H9 (cell line): Measurements from ENCODE around the gene THAP3. TPM values are rescaled to one million over a fixed set of nuclear protein-coding genes. Genes with fewer than 3 reads are reported as not detected.

Source experiments
- DNase-seq: peaks from one replicate; pipeline ENCODE4 v3.0.0-alpha.2; 2017
- H2AFZ ChIP-seq: one replicate; pipeline ENCODE4 v1.6.1; 2013; ENCODE audit warnings: mild to moderate bottlenecking, low read length, control low read depth, moderate library complexity
- H2AK5ac ChIP-seq: 2 replicates; pipeline ENCODE4 v1.6.1; 2013; ENCODE audit warnings: low read length, control low read depth, mixed read lengths; ENCODE audit not compliant: insufficient read length
- H2BK120ac ChIP-seq: one replicate; pipeline ENCODE4 v1.6.1; 2013; ENCODE audit warnings: low read depth, mild to moderate bottlenecking, low read length, control low read depth, inconsistent platforms; ENCODE audit not compliant: poor library complexity, severe bottlenecking
- H2BK12ac ChIP-seq: 2 replicates; pipeline ENCODE4 v1.6.1; 2013; ENCODE audit warnings: low read length, control low read depth, mixed read lengths, low read depth; ENCODE audit not compliant: insufficient read length
- H2BK15ac ChIP-seq: 2 replicates; pipeline ENCODE4 v1.6.1; 2013; ENCODE audit warnings: low read depth, low read length, control low read depth
- H2BK20ac ChIP-seq: one replicate; pipeline ENCODE4 v1.6.1; 2013; ENCODE audit warnings: low read depth, mild to moderate bottlenecking, low read length, control low read depth, inconsistent platforms; ENCODE audit not compliant: poor library complexity, severe bottlenecking
- H2BK5ac ChIP-seq: 2 replicates; pipeline ENCODE4 v1.6.1; 2013; ENCODE audit warnings: low read length, control low read depth, mixed read lengths; ENCODE audit not compliant: insufficient read length
- H3K14ac ChIP-seq: 2 replicates; pipeline ENCODE4 v1.6.1; 2013; ENCODE audit warnings: low read length, control low read depth; ENCODE audit not compliant: insufficient read depth
- H3K18ac ChIP-seq: 2 replicates; pipeline ENCODE4 v1.6.1; 2013; ENCODE audit warnings: low read depth, mild to moderate bottlenecking, mixed read lengths, low read length, control low read depth; ENCODE audit not compliant: insufficient read length
- H3K23ac ChIP-seq: 2 replicates; pipeline ENCODE4 v1.6.1; 2013; ENCODE audit warnings: low read length, control low read depth, mixed read lengths, low read depth; ENCODE audit not compliant: insufficient read length
- H3K23me2 ChIP-seq: 2 replicates; pipeline ENCODE4 v1.6.1; 2013; ENCODE audit warnings: low read depth, mild to moderate bottlenecking, mixed read lengths, low read length, control low read depth; ENCODE audit not compliant: insufficient read length, poor library complexity, severe bottlenecking
- H3K27ac ChIP-seq: 2 replicates; pipeline ENCODE4 v1.5.1; 2013; ENCODE audit warnings: low read length, control low read depth, mixed read lengths, low read depth; ENCODE audit not compliant: insufficient read length
- H3K27me3 ChIP-seq: 2 replicates; pipeline ENCODE4 v1.6.1; 2013; ENCODE audit warnings: low read length, control low read depth, inconsistent platforms; ENCODE audit not compliant: insufficient read depth
- H3K4ac ChIP-seq: 2 replicates; pipeline ENCODE4 v1.6.1; 2013; ENCODE audit warnings: low read depth, mild to moderate bottlenecking, control low read depth, inconsistent platforms, low read length, moderate library complexity
- H3K4me1 ChIP-seq: 2 replicates; pipeline ENCODE4 v1.6.1; 2013; ENCODE audit warnings: low read length, control low read depth, inconsistent platforms; ENCODE audit not compliant: insufficient read depth
- H3K4me2 ChIP-seq: 2 replicates; pipeline ENCODE4 v1.6.1; 2013; ENCODE audit warnings: low read length, control low read depth, mixed read lengths; ENCODE audit not compliant: insufficient read length, insufficient read depth
- H3K56ac ChIP-seq: 2 replicates; pipeline ENCODE4 v1.6.1; 2013; ENCODE audit warnings: low read depth, mild to moderate bottlenecking, mixed read lengths, low read length, control low read depth; ENCODE audit not compliant: insufficient read length
- H3K79me1 ChIP-seq: 2 replicates; pipeline ENCODE4 v1.6.1; 2013; ENCODE audit warnings: low read depth, mild to moderate bottlenecking, moderate library complexity, low read length, control low read depth, inconsistent platforms; ENCODE audit not compliant: insufficient read depth, poor library complexity, severe bottlenecking
- H3K79me2 ChIP-seq: 2 replicates; pipeline ENCODE4 v1.6.1; 2013; ENCODE audit warnings: low read length, control low read depth, inconsistent platforms; ENCODE audit not compliant: insufficient read depth
- H3K9ac ChIP-seq: 2 replicates; pipeline ENCODE4 v1.6.1; 2013; ENCODE audit warnings: low read length, control low read depth, mixed read lengths; ENCODE audit not compliant: insufficient read length; ENCODE audit errors: extremely low read depth
- H3K9me3 ChIP-seq: one replicate; pipeline ENCODE4 v1.6.1; 2013; ENCODE audit warnings: low read depth, low read length, inconsistent platforms; ENCODE audit not compliant: control insufficient read depth
- H3T11ph ChIP-seq: one replicate; pipeline ENCODE4 v1.6.1; 2013; ENCODE audit warnings: mild to moderate bottlenecking, low read length, control low read depth, inconsistent platforms
- H4K20me1 ChIP-seq: one replicate; pipeline ENCODE4 v1.6.1; 2013; ENCODE audit not compliant: control insufficient read depth, insufficient read length, insufficient read depth
- H4K5ac ChIP-seq: 2 replicates; pipeline ENCODE4 v1.6.1; 2013; ENCODE audit warnings: low read depth, mild to moderate bottlenecking, mixed read lengths, low read length, control low read depth; ENCODE audit not compliant: insufficient read length
- H4K8ac ChIP-seq: replicated peaks from 2 replicates; pipeline ENCODE4 v1.6.1; 2013; ENCODE audit warnings: low read length, control low read depth, mixed read lengths, low read depth; ENCODE audit not compliant: insufficient read length
- H4K91ac ChIP-seq: 2 replicates; pipeline ENCODE4 v1.6.1; 2013; ENCODE audit warnings: low read depth, mild to moderate bottlenecking, moderate library complexity, mixed read lengths, low read length, control low read depth; ENCODE audit not compliant: insufficient read length
- H3K27ac Mint-ChIP-seq, 3 experiments: 2 replicates in 2 of 3; 3 replicates in 1 of 3; pipeline ENCODE4 v1.8.0; 2020 to 2021; ENCODE audit warnings: mixed read lengths in 3 of 3, mild to moderate bottlenecking in 1 of 3, moderate library complexity in 1 of 3
- H3K27me3 Mint-ChIP-seq: 2 replicates; pipeline ENCODE4 v1.8.0; 2021; ENCODE audit warnings: low read depth, mild to moderate bottlenecking, moderate library complexity, mixed read lengths
- H3K36me3 Mint-ChIP-seq, 3 experiments: 2 replicates in 2 of 3; 3 replicates in 1 of 3; pipeline ENCODE4 v1.8.0; 2020 to 2021; ENCODE audit warnings: low read depth in 3 of 3, mixed read lengths in 3 of 3; ENCODE audit not compliant: insufficient read depth in 1 of 3
- H3K4me1 Mint-ChIP-seq, 2 experiments: 2 replicates each; pipeline ENCODE4 v1.8.0; 2020; ENCODE audit warnings: mixed read lengths in 2 of 2
- H3K4me3 Mint-ChIP-seq, 2 experiments: 2 replicates in 1 of 2; 3 replicates in 1 of 2; pipeline ENCODE4 v1.8.0; 2020 to 2021; ENCODE audit warnings: mild to moderate bottlenecking in 2 of 2, mixed read lengths in 2 of 2, moderate library complexity in 1 of 2
- H3K9me3 Mint-ChIP-seq, 2 experiments: 2 replicates in 1 of 2; 3 replicates in 1 of 2; pipeline ENCODE4 v1.8.0; 2020; ENCODE audit warnings: mild to moderate bottlenecking in 2 of 2, mixed read lengths in 2 of 2, moderate library complexity in 1 of 2
- WGBS: extraction: QIAGEN DNeasy Blood & Tissue Kit; methylation state at CpG from one replicate; pipeline ENCODE4 v1.1.7; 2013; ENCODE audit warnings: missing lambda C conversion rate, low lambda C conversion rate, mixed read lengths; ENCODE audit not compliant: insufficient read length; ENCODE audit errors: extremely low coverage; 5-methylcytosine and 5-hydroxymethylcytosine counted together
- total RNA-seq: library from RNA; stranded (reverse); gene quantifications from 2 replicates; pipeline ENCODE4 v1.2.1, GENCODE V29; 2021
- TF ChIP-seq, protein P1 (sequence below): fragments of 200-600 bp; sonication (generic); conservative IDR thresholded peaks from 3 replicates; pipeline ENCODE4 v1.8.0; 2021; ENCODE audit warnings: antibody characterized with exemption, mild to moderate bottlenecking

THAP3 gene
- total RNA-seq, 1 experiment from 2014 or later, result 15.3 TPM

DNA sequence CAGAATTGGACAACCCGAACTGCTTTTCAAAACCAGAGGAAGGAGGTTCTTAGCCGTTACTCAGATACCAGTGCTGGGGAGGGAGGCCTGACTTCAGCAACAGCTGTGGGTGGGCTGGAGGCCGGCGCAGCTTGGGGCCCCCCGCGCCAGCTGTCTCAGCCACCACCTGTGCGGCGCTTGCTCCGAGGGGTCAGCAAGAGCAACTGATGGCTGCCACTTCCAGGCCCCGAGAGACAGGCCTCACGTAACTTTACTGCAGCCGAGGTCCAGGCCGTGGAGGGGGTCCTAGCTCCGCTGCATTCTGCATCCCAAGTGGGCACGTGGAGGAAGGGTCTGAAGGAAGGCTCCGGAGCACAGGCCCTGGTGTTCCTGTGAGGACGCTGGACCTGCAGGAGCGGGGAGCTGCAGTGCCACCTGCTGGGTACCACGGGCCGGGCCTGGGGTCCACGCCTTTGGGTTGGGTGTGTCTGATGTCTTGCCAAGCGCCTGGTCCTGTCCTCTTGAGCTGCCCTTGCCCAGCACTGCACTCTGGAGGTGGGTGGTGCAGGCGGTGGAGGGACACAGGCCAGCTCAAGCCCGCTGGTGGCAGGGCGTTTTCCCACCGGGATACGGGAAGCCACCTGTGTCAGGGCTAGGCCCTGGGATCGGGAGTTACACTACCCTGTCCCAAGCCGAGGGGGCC lies 9.8 kb downstream of the THAP3 start:
- H3K9ac ChIP-seq, result no peak overlapping the region
- H3K4me1 ChIP-seq, result no peaks in the 10 kb centered on the region
- H3K27me3 ChIP-seq, result no peaks in the 10 kb centered on the region
- H2AK5ac ChIP-seq, result no peak overlapping the region
- H3K27ac ChIP-seq, result no peak overlapping the region
- no peaks in the 10 kb centered on the region for H3K79me2 ChIP-seq
- Mint-ChIP-seq H3K36me3 (peaks cover 27 to 85% (median 72%) of the 10 kb centered on the region in 3 experiments), H3K4me3 (no peak overlapping the region; a peak in 1 of 5 replicates), H3K27me3 (no peaks in the 10 kb centered on the region; the same call in 1 of the 2 replicates), H3K4me1 (no peaks in the 10 kb centered on the region), H3K9me3 (no peaks in the 10 kb centered on the region), H3K27ac (no peak overlapping the region)
- H4K20me1 ChIP-seq, result no peaks in the 10 kb centered on the region
- no peak overlapping the region for H2BK15ac ChIP-seq
- no peak overlapping the region for H3K14ac ChIP-seq
- no peak overlapping the region for H3K4ac ChIP-seq
- H3K23me2 ChIP-seq, result no peaks in the 10 kb centered on the region
- H3T11ph ChIP-seq, result no peak overlapping the region
- H3K23ac ChIP-seq, result no peak overlapping the region
- H2BK12ac ChIP-seq, result no peak overlapping the region
- H2BK5ac ChIP-seq, result no peak overlapping the region
- no peak overlapping the region for H2AFZ ChIP-seq
- H4K91ac ChIP-seq, result no peak overlapping the region
- H3K4me2 ChIP-seq, result no peak overlapping the region
- no peak overlapping the region for H3K56ac ChIP-seq
- H2BK20ac ChIP-seq, result no peak overlapping the region
- no peak overlapping the region for H3K18ac ChIP-seq
- no peak overlapping the region for H2BK120ac ChIP-seq
- H3K79me1 ChIP-seq, result no peaks in the 10 kb centered on the region
- no CpG with 5 or more reads among the region's 29 CpGs for WGBS
- H3K9me3 ChIP-seq, result no peaks in the 10 kb centered on the region
- DNase-seq, result peak; percentile 78
- no peak overlapping the region for H4K5ac ChIP-seq
- TF ChIP-seq, protein P1, sequence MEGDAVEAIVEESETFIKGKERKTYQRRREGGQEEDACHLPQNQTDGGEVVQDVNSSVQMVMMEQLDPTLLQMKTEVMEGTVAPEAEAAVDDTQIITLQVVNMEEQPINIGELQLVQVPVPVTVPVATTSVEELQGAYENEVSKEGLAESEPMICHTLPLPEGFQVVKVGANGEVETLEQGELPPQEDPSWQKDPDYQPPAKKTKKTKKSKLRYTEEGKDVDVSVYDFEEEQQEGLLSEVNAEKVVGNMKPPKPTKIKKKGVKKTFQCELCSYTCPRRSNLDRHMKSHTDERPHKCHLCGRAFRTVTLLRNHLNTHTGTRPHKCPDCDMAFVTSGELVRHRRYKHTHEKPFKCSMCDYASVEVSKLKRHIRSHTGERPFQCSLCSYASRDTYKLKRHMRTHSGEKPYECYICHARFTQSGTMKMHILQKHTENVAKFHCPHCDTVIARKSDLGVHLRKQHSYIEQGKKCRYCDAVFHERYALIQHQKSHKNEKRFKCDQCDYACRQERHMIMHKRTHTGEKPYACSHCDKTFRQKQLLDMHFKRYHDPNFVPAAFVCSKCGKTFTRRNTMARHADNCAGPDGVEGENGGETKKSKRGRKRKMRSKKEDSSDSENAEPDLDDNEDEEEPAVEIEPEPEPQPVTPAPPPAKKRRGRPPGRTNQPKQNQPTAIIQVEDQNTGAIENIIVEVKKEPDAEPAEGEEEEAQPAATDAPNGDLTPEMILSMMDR, result peak; percentile 55; the same call in 2 of the 3 replicates
- no peak overlapping the region for H4K8ac ChIP-seq
